Heart left ventricle (tissue), 13 donors: ENCODE data around the gene NEDD4L.

ENCODE experiments used
- POLR2A ChIP-seq, 2 donors: fragments of 450-650 bp; IDR thresholded peaks; one replicate each; pipeline ENCODE4 v1.6.1; 2017; ENCODE audit warnings: antibody characterized with exemption in 2 of 2, mild to moderate bottlenecking in 2 of 2, moderate library complexity in 2 of 2
- TF ChIP-seq, protein P1 (sequence below), 12 donors: fragments of 200-600 bp; sonication (generic) in 4 of 12; IDR thresholded peaks; one replicate each; pipeline versions ENCODE4 v1.5.0 to v1.8.0; 2018 to 2022; ENCODE audit warnings: antibody characterized with exemption in 12 of 12, mild to moderate bottlenecking in 5 of 12
- donor health status: ischemic (EF 13 %, LVEDD 7.1; RV severe dilation, severe dysfunction).
- donor health status: DM: no; HTN: yes; CAD: no.
- donor health status: DM: no; HTN: no; CAD: no.
- donor health status: ischemic (EF 25% LVEDD 6.9; RV normal size, moderate dysfunction).
- donor health status: ischemic (EF 25% LVEDD 5.7; RV mildly dilated, moderate dysfunction).
- donor health status: ischemic (EF 35%, LVEDD 5.7; RV mildly dilated, moderate dysfunction).
- donor health status: nonischemic (EF 11% LVEDD 7.7; RV severe dilation, severe dysfunction).
- donor health status: DM: yes; HTN: yes; CAD: no.
- donor health status: PGD.
- donor health status: ischemic (EF 29% LVEDD 5.4; RV normal size, mild dysfunction).
- donor health status: nonischemic (EF 23%, LVEDD 6.1; RV moderate dilation, normal function).

DNA sequence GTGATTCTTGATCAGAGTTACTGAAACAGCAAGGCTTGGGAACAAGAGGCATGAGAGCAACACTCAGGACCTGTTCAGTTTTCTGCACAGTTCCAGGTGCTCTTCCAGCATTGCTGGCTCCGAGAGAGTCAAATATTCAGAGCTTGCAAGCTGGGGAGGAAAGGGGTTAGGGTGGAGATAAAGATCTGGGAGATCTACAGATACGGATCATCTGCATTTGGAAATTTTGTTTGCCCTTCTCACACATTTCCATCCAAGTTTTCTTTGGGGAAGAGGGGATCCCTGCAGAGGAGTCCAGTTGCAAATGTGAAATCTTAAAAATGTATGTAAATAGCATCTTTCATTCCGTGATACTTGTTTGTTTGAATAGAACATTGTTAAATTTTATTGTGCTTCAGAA is 108.2 kb downstream of the NEDD4L start:
- TF ChIP-seq, protein P1, sequence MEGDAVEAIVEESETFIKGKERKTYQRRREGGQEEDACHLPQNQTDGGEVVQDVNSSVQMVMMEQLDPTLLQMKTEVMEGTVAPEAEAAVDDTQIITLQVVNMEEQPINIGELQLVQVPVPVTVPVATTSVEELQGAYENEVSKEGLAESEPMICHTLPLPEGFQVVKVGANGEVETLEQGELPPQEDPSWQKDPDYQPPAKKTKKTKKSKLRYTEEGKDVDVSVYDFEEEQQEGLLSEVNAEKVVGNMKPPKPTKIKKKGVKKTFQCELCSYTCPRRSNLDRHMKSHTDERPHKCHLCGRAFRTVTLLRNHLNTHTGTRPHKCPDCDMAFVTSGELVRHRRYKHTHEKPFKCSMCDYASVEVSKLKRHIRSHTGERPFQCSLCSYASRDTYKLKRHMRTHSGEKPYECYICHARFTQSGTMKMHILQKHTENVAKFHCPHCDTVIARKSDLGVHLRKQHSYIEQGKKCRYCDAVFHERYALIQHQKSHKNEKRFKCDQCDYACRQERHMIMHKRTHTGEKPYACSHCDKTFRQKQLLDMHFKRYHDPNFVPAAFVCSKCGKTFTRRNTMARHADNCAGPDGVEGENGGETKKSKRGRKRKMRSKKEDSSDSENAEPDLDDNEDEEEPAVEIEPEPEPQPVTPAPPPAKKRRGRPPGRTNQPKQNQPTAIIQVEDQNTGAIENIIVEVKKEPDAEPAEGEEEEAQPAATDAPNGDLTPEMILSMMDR (IDR thresholded peaks at IDR 0.05), result no peak
- no peak for TF ChIP-seq POLR2A (IDR thresholded peaks at IDR 0.05)
